GM12878 (cell line): ENCODE data around the gene ME3. TPM values are rescaled to one million over a fixed set of nuclear protein-coding genes. Genes with fewer than 3 reads are reported as not detected.

ENCODE experiments used
- ATAC-seq: fragments of 200-7000 bp; cut with Tn5 transposase; 3 replicates; pipeline ENCODE4 v1.9.1; 2020; ENCODE audit warnings: mild to moderate bottlenecking, moderate library complexity
- BruUV-seq: library from RNA; stranded (reverse); fragments of 400-500 nt; replicated peaks from 2 replicates; lab custom pipeline; 2021; lab: Mats Ljungman, UMichigan
- CTCF ChIA-PET: fragments of 300-600 bp; sonication (Branson Sonifier 250); formaldehyde crosslinking; extraction: SDS; loops from one replicate; lab custom pipeline; 2021; ENCODE audit warnings: inconsistent platforms; lab: Yijun Ruan, JAX
- POLR2A ChIA-PET: fragments of 350-600 bp; formaldehyde crosslinking; extraction: SDS; loops from one replicate; lab custom pipeline; 2021; ENCODE audit warnings: inconsistent platforms; lab: Charles Lee
- RAD21 ChIA-PET: fragments of 300-600 bp; sonication (Branson Sonifier 250); formaldehyde crosslinking; loops from one replicate; lab custom pipeline; 2023; ENCODE audit warnings: antibody characterized with exemption; ENCODE audit not compliant: unreplicated experiment; lab: Charles Lee
- SMC1A ChIA-PET: fragments of 300-600 bp; sonication (Branson Sonifier 250); formaldehyde crosslinking; loops from one replicate; lab custom pipeline; 2023; ENCODE audit not compliant: unreplicated experiment, uncharacterized antibody; lab: Charles Lee
- DNase-seq: peaks from one replicate; pipeline ENCODE4 v3.0.0-alpha.2; 2011; ENCODE audit warnings: low read depth, low spot score
- FAIRE-seq: peaks from 3 replicates; lab custom pipeline; 2011; peaks lifted over from hg19 to GRCh38; lab: Jason Lieb, UNC
- H2AFZ ChIP-seq: 2 replicates; pipeline ENCODE4 v1.6.0; 2011; ENCODE audit warnings: low read depth, low read length, control low read depth; ENCODE audit not compliant: control insufficient read depth
- H3K27ac ChIP-seq: 2 replicates; pipeline ENCODE4 v1.5.1; 2011; ENCODE audit warnings: control low read depth; ENCODE audit not compliant: control insufficient read depth, insufficient read depth
- H3K27me3 ChIP-seq, 2 experiments: replicated peaks in 1 of 2; 2 replicates each; pipeline versions ENCODE4 v1.6.0 to v1.6.1; 2011; ENCODE audit warnings: low read length in 1 of 2; ENCODE audit not compliant: control insufficient read depth in 2 of 2, insufficient read depth in 2 of 2
- H3K36me3 ChIP-seq, 2 experiments: 2 replicates each; pipeline ENCODE4 v1.5.1; 2011; ENCODE audit warnings: low read length in 1 of 2; ENCODE audit not compliant: control insufficient read depth in 2 of 2, insufficient read depth in 2 of 2
- H3K4me1 ChIP-seq: 2 replicates; pipeline ENCODE4 v1.6.1; 2011; ENCODE audit warnings: mild to moderate bottlenecking, low read length, moderate library complexity, mixed read lengths; ENCODE audit not compliant: control insufficient read depth, insufficient read depth
- H3K4me2 ChIP-seq: 2 replicates; pipeline ENCODE4 v1.6.0; 2011; ENCODE audit warnings: control low read depth; ENCODE audit not compliant: control insufficient read depth, insufficient read depth
- H3K4me3 ChIP-seq: fragments of 200-600 bp; sonication (generic); 2 replicates; pipeline ENCODE4 v1.5.1; 2016
- H3K79me2 ChIP-seq: 2 replicates; pipeline ENCODE4 v1.6.0; 2011; ENCODE audit warnings: low read length; ENCODE audit not compliant: control insufficient read depth, insufficient read depth
- H3K9ac ChIP-seq: 2 replicates; pipeline ENCODE4 v1.8.0; 2011; ENCODE audit warnings: low read length, control low read depth, mixed read lengths; ENCODE audit not compliant: control insufficient read depth, insufficient read depth
- H3K9me3 ChIP-seq: replicated peaks from 3 replicates; pipeline ENCODE4 v1.5.1; 2011; ENCODE audit warnings: mild to moderate bottlenecking, low read length; ENCODE audit not compliant: control insufficient read depth, insufficient read depth
- H4K20me1 ChIP-seq: 2 replicates; pipeline ENCODE4 v1.6.0; 2011; ENCODE audit not compliant: control insufficient read depth, insufficient read depth
- HCFC1 ChIP-seq: fragments of 150-350 bp; IDR thresholded peaks from 2 replicates; pipeline ENCODE4 v1.6.1; 2014; ENCODE audit warnings: low read length
- JUND ChIP-seq: IDR thresholded peaks from 2 replicates; pipeline ENCODE4 v1.6.1; 2012; ENCODE audit warnings: low read depth, mild to moderate bottlenecking, low read length, improper control_type of control experiment, moderate library complexity
- KDM1A ChIP-seq: fragments of 200-600 bp; sonication (generic); IDR thresholded peaks from 2 replicates; pipeline ENCODE4 v1.6.1; 2016; ENCODE audit warnings: borderline replicate concordance
- MEF2A ChIP-seq: IDR thresholded peaks from 2 replicates; pipeline ENCODE4 v1.6.1; 2011; ENCODE audit warnings: low read depth, mild to moderate bottlenecking, low read length, moderate library complexity; ENCODE audit not compliant: insufficient read depth
- NR2F1 ChIP-seq: fragments of 450-650 bp; conservative IDR thresholded peaks from 2 replicates; pipeline ENCODE4 v1.6.1; 2017; ENCODE audit warnings: mild to moderate bottlenecking
- RFX5 ChIP-seq: IDR thresholded peaks from 2 replicates; pipeline ENCODE4 v1.6.1; 2011; ENCODE audit warnings: low read depth, low read length, improper control_type of control experiment
- WGBS: methylation state at CpG from one replicate; pipeline ENCODE4 v1.1.6; 2016; ENCODE audit warnings: low lambda C conversion rate; ENCODE audit not compliant: insufficient replicate concordance, insufficient coverage; ENCODE audit errors: missing lambda C conversion rate; 5-methylcytosine and 5-hydroxymethylcytosine counted together
- in situ Hi-C: fragments of 300-500 bp; cut with MboI; formaldehyde crosslinking; loops from 9 replicates; pipeline ENCODE4 v1.14.3; 2018; ENCODE audit warnings: mixed read lengths
- intact Hi-C: fragments of 100-400 bp; cut with micrococcal nuclease; formaldehyde crosslinking; loops from one replicate; pipeline ENCODE4 v1.14.2; 2022; ENCODE audit not compliant: unreplicated experiment
- polyA plus RNA-seq, 11 experiments: library from polyadenylated mRNA; depleted of rRNA in 4 of 11; unstranded in 6 of 11; stranded (reverse) in 5 of 11; fragments of >200 nt; fragmentation: Nextera tagmentation in 4 of 11; fragmentation: Illumina TruSeq in 1 of 11; extraction: Ambion mirVana in 4 of 11; extraction: Trizol in 1 of 11; gene quantifications; 1 replicate in 1 of 11; 2 replicates in 10 of 11; pipeline versions ENCODE4 v1.2.1 to v1.2.3, GENCODE V29; 2011 to 2016; ENCODE audit warnings: inconsistent platforms in 2 of 11, missing spikeins in 2 of 11, low read depth in 1 of 11
- total RNA-seq, 4 experiments: library from RNA; depleted of rRNA in 3 of 4; stranded (reverse); fragments of >200 nt in 3 of 4; fragmentation: Illumina TruSeq in 1 of 4; extraction: Trizol in 1 of 4; gene quantifications; 2 replicates each; pipeline versions ENCODE4 v1.2.1 to v1.2.3, GENCODE V29; 2013 to 2021
- TF ChIP-seq, protein P1 (sequence below), 3 experiments: IDR thresholded peaks in 2 of 3; conservative IDR thresholded peaks in 1 of 3; 2 replicates each; pipeline ENCODE4 v1.5.1; 2011; ENCODE audit warnings: low read depth in 3 of 3, low read length in 3 of 3, mild to moderate bottlenecking in 3 of 3, control low read depth in 2 of 3, moderate library complexity in 2 of 3, inconsistent platforms in 1 of 3, mixed read lengths in 1 of 3; ENCODE audit not compliant: control insufficient read depth in 2 of 3, insufficient read depth in 1 of 3; ENCODE audit errors: extremely low read depth in 1 of 3
- TF ChIP-seq, protein P2 (sequence below): fragments of 450-650 bp; IDR thresholded peaks from 2 replicates; pipeline ENCODE4 v1.6.1; 2017; ENCODE audit warnings: mild to moderate bottlenecking, moderate library complexity

Gene ME3
- total and polyA plus RNA-seq, 10 of the 15 experiments (the other 5 are each of a cell fraction or from before 2014, with no cell fraction given): 0.06 to 0.40 (median 0.19) TPM; not detected in 2

DNA sequence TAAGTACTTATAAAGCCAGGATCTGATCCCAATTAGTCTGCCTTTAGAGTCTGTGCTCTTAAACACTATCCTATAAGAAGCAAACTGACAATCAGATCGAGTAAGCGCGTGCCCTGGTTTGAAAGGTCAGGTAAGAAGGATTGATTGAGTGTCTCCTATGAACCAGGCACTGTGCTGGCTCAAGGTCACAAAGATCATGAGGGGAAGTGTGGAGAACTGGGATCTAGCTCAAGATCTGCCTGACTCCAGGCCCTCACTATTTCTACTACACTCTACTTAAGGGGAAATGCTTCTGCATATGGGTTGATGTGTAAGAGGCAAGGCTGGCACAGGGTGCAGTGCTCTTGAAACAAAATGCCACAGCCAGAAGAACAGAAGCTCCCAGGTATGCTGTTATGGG lies 77.0 kb downstream of the ME3 start:
- in situ Hi-C loops: no loop called here
- FAIRE-seq (no peak), ATAC-seq (no peak), DNase-seq (no peak)
- intact Hi-C loops: no loop called here
- WGBS: 95% methylated on average over 3 of the region's 3 CpGs
- H4K20me1 ChIP-seq: no peaks in the 10 kb centered on the region
- H3K9ac ChIP-seq: no peak overlapping the region
- H3K9me3 ChIP-seq: no peaks in the 10 kb centered on the region; the same call in 2 of the 3 replicates
- no peaks in the 10 kb centered on the region for H3K79me2 ChIP-seq
- SMC1A ChIA-PET: interaction anchor here (0.6 to 2.0 kb wide), 5 partner anchors 9 to 243 kb away, joined by 3 to 10 read pairs (median 5); no protein-coding TSS in a partner anchor
- H2AFZ ChIP-seq: no peak overlapping the region
- RAD21 ChIA-PET: interaction anchor here (3.7 to 4.0 kb wide), 2 partner anchors 13 to 80 kb away, joined by 17 to 24 read pairs; no protein-coding TSS in a partner anchor
- no peak overlapping the region for H3K4me3 ChIP-seq
- TF ChIP-seq, protein P1, sequence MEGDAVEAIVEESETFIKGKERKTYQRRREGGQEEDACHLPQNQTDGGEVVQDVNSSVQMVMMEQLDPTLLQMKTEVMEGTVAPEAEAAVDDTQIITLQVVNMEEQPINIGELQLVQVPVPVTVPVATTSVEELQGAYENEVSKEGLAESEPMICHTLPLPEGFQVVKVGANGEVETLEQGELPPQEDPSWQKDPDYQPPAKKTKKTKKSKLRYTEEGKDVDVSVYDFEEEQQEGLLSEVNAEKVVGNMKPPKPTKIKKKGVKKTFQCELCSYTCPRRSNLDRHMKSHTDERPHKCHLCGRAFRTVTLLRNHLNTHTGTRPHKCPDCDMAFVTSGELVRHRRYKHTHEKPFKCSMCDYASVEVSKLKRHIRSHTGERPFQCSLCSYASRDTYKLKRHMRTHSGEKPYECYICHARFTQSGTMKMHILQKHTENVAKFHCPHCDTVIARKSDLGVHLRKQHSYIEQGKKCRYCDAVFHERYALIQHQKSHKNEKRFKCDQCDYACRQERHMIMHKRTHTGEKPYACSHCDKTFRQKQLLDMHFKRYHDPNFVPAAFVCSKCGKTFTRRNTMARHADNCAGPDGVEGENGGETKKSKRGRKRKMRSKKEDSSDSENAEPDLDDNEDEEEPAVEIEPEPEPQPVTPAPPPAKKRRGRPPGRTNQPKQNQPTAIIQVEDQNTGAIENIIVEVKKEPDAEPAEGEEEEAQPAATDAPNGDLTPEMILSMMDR (IDR thresholded peaks at IDR 0.05 in 2 of 3, conservative IDR thresholded peaks at IDR 0.05 in 1 of 3; ENCODE audit: control insufficient read depth in 2 of 3, extremely low read depth in 1 of 3, insufficient read depth in 1 of 3, low read depth in 3 of 3, low read length in 3 of 3): no peak
- TF ChIP-seq MEF2A (no peak), HCFC1 (no peak), RFX5 (no peak)
- no peak overlapping the region for H3K4me2 ChIP-seq
- CTCF ChIA-PET: interaction anchor here (1.1 to 2.3 kb wide), 2 partner anchors 13 to 52 kb away, joined by 6 to 19 read pairs; no protein-coding TSS in a partner anchor
- no TSS peak for BruUV-seq
- no peaks in the 10 kb centered on the region for H3K27me3 ChIP-seq
- no peaks in the 10 kb centered on the region for H3K36me3 ChIP-seq
- POLR2A ChIA-PET: no interaction called here
- no peak overlapping the region for H3K27ac ChIP-seq
- H3K4me1 ChIP-seq: peaks cover 12% of the 10 kb centered on the region

DNA sequence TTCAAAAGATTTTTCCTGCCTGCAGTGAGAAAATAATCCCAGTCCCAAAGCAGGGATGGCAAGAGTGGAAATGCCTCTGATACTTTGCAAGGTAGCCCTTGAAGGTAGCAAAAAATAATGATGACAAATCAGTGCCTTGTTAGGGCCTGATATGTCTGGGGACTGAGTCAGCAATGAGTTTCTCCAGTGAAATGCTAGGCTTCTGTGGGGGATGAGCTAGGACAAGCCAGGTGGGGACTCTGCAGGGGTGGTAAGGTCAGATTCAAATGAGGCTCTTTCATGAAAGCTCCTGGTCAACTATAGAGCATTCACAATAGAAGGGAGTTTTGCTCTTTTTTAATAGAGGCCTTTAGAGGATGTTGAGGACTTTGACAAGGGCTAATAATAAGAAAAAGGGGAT lies 77.7 kb downstream of the ME3 start:
- no TSS peak for BruUV-seq
- no peak overlapping the region for H3K4me2 ChIP-seq
- H3K36me3 ChIP-seq: no peaks in the 10 kb centered on the region
- H3K9ac ChIP-seq: no peak overlapping the region
- no peak overlapping the region for H2AFZ ChIP-seq
- peaks cover 12% of the 10 kb centered on the region for H3K4me1 ChIP-seq
- ATAC-seq (no peak), DNase-seq (no peak), FAIRE-seq (no peak)
- no peak overlapping the region for H3K4me3 ChIP-seq
- SMC1A ChIA-PET: interaction anchor here (0.9 to 2.0 kb wide), 6 partner anchors 8 to 152 kb away, joined by 3 to 10 read pairs (median 4); no protein-coding TSS in a partner anchor
- in situ Hi-C loops: no loop called here
- no peak overlapping the region for H3K27ac ChIP-seq
- CTCF ChIA-PET: interaction anchor here (0.8 to 2.3 kb wide), 4 partner anchors 9 to 51 kb away, joined by 3 to 19 read pairs (median 5); no protein-coding TSS in a partner anchor
- intact Hi-C loops: no loop called here
- H3K79me2 ChIP-seq: no peaks in the 10 kb centered on the region
- POLR2A ChIA-PET: interaction anchor here (1.2 kb wide), 1 partner anchor 9 kb away, joined by 3 read pairs; no protein-coding TSS in a partner anchor
- H3K27me3 ChIP-seq: no peaks in the 10 kb centered on the region
- H4K20me1 ChIP-seq: no peaks in the 10 kb centered on the region
- no peaks in the 10 kb centered on the region; the same call in 2 of the 3 replicates for H3K9me3 ChIP-seq
- RAD21 ChIA-PET: interaction anchor here (3.7 to 4.0 kb wide), 2 partner anchors 14 to 79 kb away, joined by 17 to 24 read pairs; no protein-coding TSS in a partner anchor
- TF ChIP-seq KDM1A (no peak), JUND (no peak), NR2F1 (no peak)
- TF ChIP-seq, protein P2, sequence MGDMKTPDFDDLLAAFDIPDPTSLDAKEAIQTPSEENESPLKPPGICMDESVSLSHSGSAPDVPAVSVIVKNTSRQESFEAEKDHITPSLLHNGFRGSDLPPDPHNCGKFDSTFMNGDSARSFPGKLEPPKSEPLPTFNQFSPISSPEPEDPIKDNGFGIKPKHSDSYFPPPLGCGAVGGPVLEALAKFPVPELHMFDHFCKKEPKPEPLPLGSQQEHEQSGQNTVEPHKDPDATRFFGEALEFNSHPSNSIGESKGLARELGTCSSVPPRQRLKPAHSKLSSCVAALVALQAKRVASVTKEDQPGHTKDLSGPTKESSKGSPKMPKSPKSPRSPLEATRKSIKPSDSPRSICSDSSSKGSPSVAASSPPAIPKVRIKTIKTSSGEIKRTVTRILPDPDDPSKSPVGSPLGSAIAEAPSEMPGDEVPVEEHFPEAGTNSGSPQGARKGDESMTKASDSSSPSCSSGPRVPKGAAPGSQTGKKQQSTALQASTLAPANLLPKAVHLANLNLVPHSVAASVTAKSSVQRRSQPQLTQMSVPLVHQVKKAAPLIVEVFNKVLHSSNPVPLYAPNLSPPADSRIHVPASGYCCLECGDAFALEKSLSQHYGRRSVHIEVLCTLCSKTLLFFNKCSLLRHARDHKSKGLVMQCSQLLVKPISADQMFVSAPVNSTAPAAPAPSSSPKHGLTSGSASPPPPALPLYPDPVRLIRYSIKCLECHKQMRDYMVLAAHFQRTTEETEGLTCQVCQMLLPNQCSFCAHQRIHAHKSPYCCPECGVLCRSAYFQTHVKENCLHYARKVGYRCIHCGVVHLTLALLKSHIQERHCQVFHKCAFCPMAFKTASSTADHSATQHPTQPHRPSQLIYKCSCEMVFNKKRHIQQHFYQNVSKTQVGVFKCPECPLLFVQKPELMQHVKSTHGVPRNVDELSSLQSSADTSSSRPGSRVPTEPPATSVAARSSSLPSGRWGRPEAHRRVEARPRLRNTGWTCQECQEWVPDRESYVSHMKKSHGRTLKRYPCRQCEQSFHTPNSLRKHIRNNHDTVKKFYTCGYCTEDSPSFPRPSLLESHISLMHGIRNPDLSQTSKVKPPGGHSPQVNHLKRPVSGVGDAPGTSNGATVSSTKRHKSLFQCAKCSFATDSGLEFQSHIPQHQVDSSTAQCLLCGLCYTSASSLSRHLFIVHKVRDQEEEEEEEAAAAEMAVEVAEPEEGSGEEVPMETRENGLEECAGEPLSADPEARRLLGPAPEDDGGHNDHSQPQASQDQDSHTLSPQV: no peak
